HG03097 (cell line): ENCODE results near the gene SPC24.
"Not testable (repeated sequence)": the region's sequence is repeated elsewhere in the genome, so short reads cannot be mapped to it uniquely, and the experiment has no call there.

Experiments
- ATAC-seq: cut with Tn5 transposase; IDR thresholded peaks from one replicate; pipeline ENCODE4 v1.9.1; 2021; ENCODE audit not compliant: unreplicated experiment, low FRiP score

Gene SPC24

DNA sequence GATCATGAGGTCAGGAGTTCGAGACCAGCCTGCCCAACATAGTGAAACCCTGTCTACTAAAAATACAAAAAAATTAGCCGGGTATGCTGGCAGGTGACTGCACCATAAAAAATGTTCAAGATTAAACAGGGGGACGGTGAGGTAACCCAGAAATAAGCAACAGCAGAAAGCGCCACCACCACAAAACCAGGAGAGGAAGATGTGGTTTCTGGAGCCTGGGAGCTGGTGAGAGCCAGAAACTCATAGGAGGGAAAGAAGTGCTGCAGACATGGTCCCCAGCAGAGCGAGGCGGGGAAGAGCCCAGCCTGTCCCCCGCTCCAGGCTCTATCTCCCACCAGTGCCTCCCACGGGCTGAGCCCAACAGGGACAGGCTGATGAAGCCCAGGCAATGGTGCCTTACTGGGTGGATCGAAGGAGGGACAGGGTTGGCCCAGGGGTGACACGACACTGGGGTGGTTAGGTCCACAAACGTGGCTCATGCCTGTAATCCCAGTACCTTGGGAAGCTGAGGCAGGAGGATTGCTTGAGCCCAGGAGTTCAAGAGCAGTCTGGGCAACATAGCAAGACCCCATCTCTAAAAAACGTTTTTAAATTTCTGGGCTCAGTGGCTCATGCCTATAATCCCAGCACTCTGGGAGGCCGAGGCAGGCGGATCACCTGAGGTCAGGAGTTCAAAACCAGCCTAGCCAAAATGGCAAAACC, 19.0 kb downstream of the SPC24 start:
- ATAC-seq = no peak

DNA sequence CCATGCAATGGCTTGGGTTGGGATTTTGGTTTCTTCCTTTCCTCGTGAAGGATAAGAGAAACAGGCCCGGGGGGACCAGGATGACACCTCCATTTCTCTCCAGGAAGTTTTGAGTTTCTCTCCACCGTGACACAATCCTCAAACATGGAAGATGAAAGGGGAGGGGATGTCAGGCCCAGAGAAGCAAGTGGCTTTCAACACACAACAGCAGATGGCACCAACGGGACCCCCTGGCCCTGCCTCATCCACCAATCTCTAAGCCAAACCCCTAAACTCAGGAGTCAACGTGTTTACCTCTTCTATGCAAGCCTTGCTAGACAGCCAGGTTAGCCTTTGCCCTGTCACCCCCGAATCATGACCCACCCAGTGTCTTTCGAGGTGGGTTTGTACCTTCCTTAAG, 24.1 kb downstream of the SPC24 start:
- no peak for ATAC-seq

- ATAC-seq = no peak
These were observed 24.6 kb downstream of the SPC24 start for GRCh38 chr19:11130824-11131455.

- no peak for ATAC-seq
These were observed 27.7 kb downstream of the SPC24 start for GRCh38 chr19:11127905-11128304.

DNA sequence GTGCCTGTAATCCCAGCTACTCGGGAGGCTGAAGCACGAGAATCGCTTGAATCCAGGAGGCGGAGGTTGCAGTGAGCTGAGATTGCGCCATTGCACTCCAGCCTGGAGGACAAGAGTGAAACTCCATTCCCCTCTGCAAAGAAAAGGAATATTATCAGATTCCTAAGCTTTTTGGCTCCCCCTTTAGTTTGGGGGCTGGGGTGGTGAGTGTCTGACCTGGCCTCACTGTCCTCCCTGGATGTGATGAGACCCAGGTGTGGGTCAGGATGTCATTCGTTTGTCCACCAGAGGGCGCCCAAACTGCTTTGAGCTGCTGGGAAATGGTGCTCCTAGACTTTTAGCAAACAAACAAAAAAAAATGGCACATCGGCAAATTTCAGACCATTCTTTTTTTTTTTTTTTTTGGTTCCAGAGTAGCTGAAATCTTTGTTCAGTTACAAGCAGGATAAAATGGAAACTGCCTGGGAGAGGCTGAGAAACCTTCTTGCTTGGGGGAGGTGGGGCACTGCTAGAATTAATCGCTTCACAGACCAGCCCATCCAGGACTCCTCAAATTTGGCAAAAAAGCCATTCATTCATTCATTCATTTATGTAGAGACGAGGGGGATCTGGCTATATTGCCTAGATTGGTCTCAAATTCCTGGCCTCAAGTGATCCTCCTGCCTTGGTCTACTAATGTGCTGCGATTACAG, 29.4 kb downstream of the SPC24 start:
- no peak for ATAC-seq

DNA sequence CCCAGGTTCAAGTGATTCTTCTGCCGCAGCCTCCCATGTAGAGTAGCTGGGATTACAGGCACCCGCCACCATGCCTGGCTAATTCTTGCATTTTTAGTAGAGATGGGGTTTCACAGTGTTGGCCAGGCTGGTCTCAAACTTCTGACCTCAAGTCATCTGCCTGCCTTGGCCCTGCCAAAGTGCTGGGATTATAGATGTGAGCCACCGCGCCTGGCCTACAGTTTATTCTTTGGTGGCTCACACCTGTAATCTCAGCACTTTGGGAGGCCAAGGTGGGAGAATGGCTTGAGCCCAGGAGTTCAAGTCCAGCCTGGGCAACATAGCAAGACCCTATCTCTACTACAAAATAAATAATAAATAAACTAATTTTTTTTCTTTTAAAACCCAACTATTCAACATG, 31.4 kb downstream of the SPC24 start:
- ATAC-seq = not testable (repeated sequence)

DNA sequence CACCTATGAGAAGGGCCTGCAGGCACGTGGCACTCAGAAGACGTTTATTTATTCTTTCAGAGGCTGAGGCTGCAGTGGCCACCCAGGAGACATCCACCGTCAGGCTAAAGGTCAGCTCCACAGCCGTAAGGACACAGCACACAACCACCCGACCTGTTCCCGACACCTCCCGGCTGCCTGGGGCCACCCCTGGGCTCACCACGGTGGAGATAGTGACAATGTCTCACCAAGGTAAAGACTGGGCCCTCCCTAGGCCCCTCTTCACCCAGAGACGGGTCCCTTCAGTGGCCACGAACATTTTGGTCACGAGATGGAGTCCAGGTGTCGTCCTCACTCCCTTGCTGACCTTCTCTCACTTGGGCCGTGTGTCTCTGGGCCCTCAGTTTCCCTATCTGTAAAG, 32.5 kb downstream of the SPC24 start:
- no peak for ATAC-seq

DNA sequence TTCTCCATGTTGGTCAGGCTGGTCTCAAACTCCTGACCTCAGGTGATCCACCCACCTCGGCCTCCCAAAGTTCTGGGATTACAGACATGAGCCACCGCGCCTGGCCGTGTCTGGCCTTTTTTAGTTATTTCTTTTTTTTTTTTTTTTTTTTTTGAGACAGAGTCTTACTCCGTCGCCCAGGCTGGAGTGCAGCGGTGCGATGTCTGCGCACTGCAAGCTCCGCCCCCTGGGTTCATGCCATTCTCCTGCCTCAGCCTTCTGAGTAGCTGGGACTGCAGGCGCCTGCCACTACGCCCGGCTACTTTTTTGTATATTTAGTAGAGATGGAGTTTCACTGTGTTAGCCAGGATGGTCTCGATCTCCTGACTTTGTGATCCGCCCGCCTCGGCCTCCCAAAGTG, 33.6 kb downstream of the SPC24 start:
- not testable (repeated sequence) for ATAC-seq

DNA sequence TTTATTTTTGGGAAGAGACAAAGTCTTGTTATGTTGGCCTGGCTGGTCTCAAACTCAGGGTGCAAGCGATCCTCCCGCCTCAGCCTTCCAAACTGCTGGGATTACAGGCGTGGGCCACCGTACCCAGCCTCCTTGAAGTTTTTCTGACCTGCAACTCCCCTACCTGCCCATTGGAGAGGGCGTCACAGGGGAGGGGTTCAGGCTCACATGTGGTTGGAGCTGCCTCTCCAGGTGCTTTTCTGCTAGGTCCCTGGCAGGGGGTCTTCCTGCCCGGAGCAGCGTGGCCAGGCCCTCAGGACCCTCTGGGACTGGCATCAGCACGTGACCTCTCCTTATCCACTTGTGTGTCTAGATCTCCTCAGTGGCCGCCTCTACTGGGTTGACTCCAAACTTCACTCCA, 39.1 kb downstream of the SPC24 start:
- no peak for ATAC-seq

DNA sequence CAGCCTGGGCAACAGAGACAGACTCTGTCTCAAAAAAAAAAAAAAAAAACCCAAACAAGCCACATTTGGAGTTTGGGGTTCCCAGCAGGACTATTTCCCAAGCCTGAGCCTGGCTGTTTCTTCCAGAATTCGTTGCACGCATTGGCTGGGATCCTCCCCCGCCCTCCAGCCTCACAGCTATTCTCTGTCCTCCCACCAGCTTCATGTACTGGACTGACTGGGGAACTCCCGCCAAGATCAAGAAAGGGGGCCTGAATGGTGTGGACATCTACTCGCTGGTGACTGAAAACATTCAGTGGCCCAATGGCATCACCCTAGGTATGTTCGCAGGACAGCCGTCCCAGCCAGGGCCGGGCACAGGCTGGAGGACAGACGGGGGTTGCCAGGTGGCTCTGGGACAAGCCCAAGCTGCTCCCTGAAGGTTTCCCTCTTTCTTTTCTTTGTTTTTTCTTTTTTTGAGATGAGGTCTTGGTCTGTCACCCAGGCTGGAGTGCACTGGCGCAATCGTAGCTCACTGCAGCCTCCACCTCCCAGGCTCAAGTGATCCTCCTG, 39.6 kb downstream of the SPC24 start:
- ATAC-seq = no peak

DNA sequence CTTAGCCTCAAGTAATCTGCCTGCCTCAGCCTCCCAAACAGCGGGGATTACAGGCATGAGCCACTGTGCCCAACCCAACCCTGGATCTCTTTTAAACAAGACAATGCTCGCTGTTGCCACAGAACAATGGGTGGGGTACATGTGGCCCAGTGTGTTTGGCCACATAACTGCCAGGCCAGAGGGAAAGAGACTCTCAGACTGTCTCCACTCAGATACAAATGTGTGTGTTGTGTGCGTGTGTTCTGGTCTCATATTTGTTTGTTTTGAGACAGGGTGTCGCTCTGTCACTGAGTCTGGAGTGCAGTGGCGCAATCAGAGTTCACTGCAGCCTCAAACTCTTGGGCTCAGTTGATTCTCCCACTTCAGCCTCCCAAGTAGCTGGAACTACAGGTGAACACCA, 40.5 kb downstream of the SPC24 start:
- ATAC-seq = no peak

DNA sequence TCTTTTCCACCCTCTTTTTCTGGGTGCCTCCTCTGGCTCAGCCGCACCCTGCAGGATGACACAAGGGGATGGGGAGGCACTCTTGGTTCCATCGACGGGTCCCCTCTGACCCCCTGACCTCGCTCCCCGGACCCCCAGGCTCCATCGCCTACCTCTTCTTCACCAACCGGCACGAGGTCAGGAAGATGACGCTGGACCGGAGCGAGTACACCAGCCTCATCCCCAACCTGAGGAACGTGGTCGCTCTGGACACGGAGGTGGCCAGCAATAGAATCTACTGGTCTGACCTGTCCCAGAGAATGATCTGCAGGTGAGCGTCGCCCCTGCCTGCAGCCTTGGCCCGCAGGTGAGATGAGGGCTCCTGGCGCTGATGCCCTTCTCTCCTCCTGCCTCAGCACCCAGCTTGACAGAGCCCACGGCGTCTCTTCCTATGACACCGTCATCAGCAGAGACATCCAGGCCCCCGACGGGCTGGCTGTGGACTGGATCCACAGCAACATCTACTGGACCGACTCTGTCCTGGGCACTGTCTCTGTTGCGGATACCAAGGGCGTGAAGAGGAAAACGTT, 42.4 kb downstream of the SPC24 start:
- ATAC-seq = no peak

DNA sequence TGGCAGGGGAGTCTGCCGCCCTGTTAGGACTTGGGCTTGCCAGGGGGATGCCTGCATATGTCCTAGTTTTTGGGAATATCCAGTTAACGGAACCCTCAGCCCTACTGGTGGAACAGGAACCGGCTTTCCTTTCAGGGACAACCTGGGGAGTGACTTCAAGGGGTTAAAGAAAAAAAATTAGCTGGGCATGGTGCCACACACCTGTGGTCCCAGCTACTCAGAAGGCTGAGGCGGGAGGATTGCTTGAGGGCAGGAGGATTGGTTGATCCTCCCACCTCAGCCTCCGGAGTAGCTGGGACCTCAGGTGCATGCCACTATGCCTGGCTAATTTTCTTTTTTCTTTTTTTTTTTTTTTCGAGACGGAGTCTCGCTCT, 43.8 kb downstream of the SPC24 start:
- ATAC-seq = no peak

DNA sequence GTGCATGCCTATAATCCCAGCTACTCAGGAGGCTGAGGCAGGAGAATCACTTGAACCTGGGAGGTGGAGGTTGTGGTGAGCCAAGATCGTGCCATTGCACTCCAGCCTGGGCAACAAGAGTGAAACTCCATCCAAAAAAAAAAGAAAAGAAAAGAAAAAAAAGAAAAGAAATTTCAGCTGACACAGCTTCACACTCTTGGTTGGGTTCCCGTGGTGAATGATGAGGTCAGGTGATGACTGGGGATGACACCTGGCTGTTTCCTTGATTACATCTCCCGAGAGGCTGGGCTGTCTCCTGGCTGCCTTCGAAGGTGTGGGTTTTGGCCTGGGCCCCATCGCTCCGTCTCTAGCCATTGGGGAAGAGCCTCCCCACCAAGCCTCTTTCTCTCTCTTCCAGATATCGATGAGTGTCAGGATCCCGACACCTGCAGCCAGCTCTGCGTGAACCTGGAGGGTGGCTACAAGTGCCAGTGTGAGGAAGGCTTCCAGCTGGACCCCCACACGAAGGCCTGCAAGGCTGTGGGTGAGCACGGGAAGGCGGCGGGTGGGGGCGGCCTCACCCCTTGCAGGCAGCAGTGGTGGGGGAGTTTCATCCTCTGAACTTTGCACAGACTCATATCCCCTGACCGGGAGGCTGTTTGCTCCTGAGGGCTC, 44.3 kb downstream of the SPC24 start:
- no peak for ATAC-seq

GRCh38 chr19:11108746-11109145, 46.8 kb downstream of the SPC24 start:
- ATAC-seq = no peak

DNA sequence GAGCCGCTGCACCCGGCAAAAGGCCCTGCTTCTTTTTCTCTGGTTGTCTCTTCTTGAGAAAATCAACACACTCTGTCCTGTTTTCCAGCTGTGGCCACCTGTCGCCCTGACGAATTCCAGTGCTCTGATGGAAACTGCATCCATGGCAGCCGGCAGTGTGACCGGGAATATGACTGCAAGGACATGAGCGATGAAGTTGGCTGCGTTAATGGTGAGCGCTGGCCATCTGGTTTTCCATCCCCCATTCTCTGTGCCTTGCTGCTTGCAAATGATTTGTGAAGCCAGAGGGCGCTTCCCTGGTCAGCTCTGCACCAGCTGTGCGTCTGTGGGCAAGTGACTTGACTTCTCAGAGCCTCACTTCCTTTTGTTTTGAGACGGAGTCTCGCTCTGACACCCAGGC, 49.1 kb downstream of the SPC24 start:
- ATAC-seq = no peak

- no peak for ATAC-seq
These were observed 50.5 kb downstream of the SPC24 start for GRCh38 chr19:11105014-11105636.

- ATAC-seq = not testable (repeated sequence)
These were observed 51.9 kb downstream of the SPC24 start for GRCh38 chr19:11103667-11104066.

DNA sequence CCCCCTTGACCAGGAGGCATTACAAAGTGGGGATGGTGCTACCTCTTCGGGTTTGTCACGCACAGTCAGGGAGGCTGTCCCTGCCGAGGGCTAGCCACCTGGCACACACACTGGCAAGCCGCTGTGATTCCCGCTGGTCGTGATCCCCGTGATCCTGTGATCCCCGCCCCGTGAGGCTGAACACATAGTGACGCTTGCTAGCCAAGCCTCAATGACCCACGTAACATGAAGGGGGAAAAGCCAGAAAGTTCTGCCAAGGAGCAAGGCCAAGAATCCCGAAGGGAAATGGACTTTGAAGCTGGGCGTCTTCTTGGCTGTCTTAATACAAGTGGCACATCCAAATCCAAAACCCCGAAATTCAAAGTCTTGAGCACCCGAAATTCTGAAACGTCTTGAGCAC, 52.6 kb downstream of the SPC24 start:
- ATAC-seq = no peak

DNA sequence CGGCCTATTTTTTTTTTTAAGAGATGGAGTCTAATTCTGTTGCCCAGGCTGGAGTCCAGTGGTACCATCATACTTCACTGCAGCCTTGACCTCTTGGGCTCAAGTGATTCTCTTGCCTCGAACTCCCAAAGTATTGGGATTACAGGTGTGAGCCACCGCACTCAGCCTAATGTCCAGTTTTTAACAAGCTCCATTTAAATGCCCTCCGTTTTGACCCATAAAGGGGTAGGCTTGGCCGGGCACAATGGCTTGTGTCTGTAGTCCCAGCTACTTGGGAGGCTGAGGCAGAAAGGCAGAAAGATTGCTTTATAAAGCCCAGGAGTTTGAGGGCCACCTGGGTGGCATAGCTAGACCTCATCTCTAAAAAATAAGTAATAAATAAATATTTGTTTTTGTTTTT, 54.5 kb downstream of the SPC24 start:
- no peak for ATAC-seq
